Ectodermal cell (in vitro differentiated cells): ENCODE measurements around the gene TEAD1.

Source experiments
- H3K27ac ChIP-seq: 2 replicates; pipeline ENCODE4 v1.7.0; 2013; ENCODE audit warnings: mild to moderate bottlenecking, low read depth, low read length; ENCODE audit not compliant: insufficient read depth, poor library complexity, severe bottlenecking
- H3K27me3 ChIP-seq: 2 replicates; pipeline ENCODE4 v1.7.0; 2013; ENCODE audit warnings: mild to moderate bottlenecking, low read length; ENCODE audit not compliant: insufficient read depth, control insufficient read depth, poor library complexity, severe bottlenecking
- H3K36me3 ChIP-seq: one replicate; pipeline ENCODE4 v1.7.0; 2013; ENCODE audit warnings: low read length; ENCODE audit not compliant: control insufficient read depth, insufficient read depth
- H3K4me1 ChIP-seq: one replicate; pipeline ENCODE4 v1.7.0; 2013; ENCODE audit warnings: low read length; ENCODE audit not compliant: control insufficient read depth, insufficient read depth
- H3K4me3 ChIP-seq: 2 replicates; pipeline ENCODE4 v1.7.0; 2013; ENCODE audit warnings: low read depth, low read length, control low read depth; ENCODE audit not compliant: insufficient read depth
- H3K9me3 ChIP-seq: 2 replicates; pipeline ENCODE4 v1.7.0; 2013; ENCODE audit warnings: mild to moderate bottlenecking, low read length, moderate library complexity; ENCODE audit not compliant: control insufficient read depth
- WGBS, 2 experiments: methylation state at CpG; one replicate each; pipeline ENCODE4 v1.1.7; 2013; ENCODE audit warnings: missing lambda C conversion rate in 2 of 2; 5-methylcytosine and 5-hydroxymethylcytosine counted together

The TEAD1 gene

DNA sequence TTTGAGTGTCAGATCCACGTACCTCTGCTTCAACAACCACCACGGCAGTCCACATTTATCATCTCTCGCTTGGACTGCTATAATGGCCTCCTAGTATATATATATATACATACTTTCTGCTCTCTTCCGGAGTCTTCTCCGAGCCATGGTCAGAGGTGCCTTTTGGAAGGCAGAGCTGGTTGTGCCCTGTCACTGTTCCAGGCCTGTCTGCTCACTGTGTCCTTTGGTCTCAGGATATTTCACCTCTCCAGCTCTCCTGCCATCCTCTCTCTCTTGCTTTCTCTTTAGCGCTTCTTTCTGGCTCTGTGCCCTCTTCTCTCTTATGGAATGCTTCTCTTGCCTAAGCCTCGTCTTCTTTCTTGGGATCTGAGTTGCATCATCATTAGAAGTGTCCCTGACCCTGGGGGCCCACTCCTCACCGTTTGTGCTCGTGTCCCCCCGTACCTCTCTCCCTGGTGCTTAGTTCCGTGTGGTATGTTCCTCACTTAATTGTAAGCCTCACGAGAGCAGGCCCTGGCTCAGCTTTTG is 248.8 kb downstream of the TEAD1 start:
- no peaks in the 10 kb centered on the region for H3K9me3 ChIP-seq
- no peak overlapping the region for H3K4me3 ChIP-seq
- H3K27ac ChIP-seq, result no peak overlapping the region
- no peaks in the 10 kb centered on the region for H3K27me3 ChIP-seq
- peaks cover 3% of the 10 kb centered on the region for H3K36me3 ChIP-seq
- no peaks in the 10 kb centered on the region for H3K4me1 ChIP-seq
- WGBS, 2 experiments, result 95% methylated on average over 12 of the region's 12 CpGs

DNA sequence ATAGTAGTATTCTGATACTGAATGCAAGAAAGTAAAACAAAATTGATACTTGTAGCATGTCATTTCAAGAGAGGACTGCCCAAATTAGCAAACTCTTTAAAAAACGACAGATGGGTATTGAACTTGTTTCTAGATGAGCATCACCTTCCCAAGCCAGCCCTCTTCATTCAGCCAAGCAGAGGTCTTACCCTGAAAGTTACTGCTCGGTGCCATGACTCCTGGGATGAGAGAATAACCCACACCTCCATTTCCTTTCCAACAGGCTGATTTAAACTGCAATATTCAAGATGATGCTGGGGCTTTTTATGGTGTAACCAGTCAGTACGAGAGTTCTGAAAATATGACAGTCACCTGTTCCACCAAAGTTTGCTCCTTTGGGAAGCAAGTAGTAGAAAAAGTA is 250.4 kb downstream of the TEAD1 start:
- Histone ChIP-seq H3K4me1 (no peaks in the 10 kb centered on the region), H3K36me3 (peaks cover 3% of the 10 kb centered on the region), H3K4me3 (no peak overlapping the region), H3K27ac (no peak overlapping the region), H3K27me3 (no peaks in the 10 kb centered on the region), H3K9me3 (no peaks in the 10 kb centered on the region)
- WGBS, 2 experiments, result 95 to 98% methylated on average over 3 of the region's 3 CpGs

GRCh38 chr11:12925520-12925919 is 251.3 kb downstream of the TEAD1 start:
- peaks cover 9% of the 10 kb centered on the region for H3K36me3 ChIP-seq
- H3K4me1 ChIP-seq, result no peaks in the 10 kb centered on the region
- WGBS, 2 experiments, result 47 to 59% methylated on average over 2 to 3 of the region's 4 CpGs

GRCh38 chr11:12927221-12927620 is 253.0 kb downstream of the TEAD1 start:
- peaks cover 19% of the 10 kb centered on the region for H3K36me3 ChIP-seq
- 89 to 94% methylated on average over 1 to 2 of the region's 3 CpGs for WGBS, 2 experiments
- no peaks in the 10 kb centered on the region for H3K9me3 ChIP-seq
- H3K4me1 ChIP-seq, result no peaks in the 10 kb centered on the region
- H3K4me3 ChIP-seq, result no peak overlapping the region
- H3K27me3 ChIP-seq, result no peaks in the 10 kb centered on the region
- no peak overlapping the region for H3K27ac ChIP-seq

More at GRCh38 chr11:12925520-12925919, 251.3 kb downstream of the TEAD1 start:
- Histone ChIP-seq H3K27me3 (no peaks in the 10 kb centered on the region), H3K27ac (no peak overlapping the region), H3K4me3 (no peak overlapping the region), H3K9me3 (no peaks in the 10 kb centered on the region)

- no peak overlapping the region for H3K27ac ChIP-seq
- H3K4me3 ChIP-seq, result no peak overlapping the region
- peaks cover 21% of the 10 kb centered on the region for H3K36me3 ChIP-seq
- 90 to 95% methylated on average over 2 of the region's 2 CpGs for WGBS, 2 experiments
- H3K9me3 ChIP-seq, result no peaks in the 10 kb centered on the region
- no peaks in the 10 kb centered on the region for H3K27me3 ChIP-seq
- no peaks in the 10 kb centered on the region for H3K4me1 ChIP-seq
These were observed 253.7 kb downstream of the TEAD1 start for GRCh38 chr11:12927886-12928285.

- Histone ChIP-seq H3K36me3 (peaks cover 18% of the 10 kb centered on the region), H3K27ac (no peak overlapping the region), H3K4me3 (no peak overlapping the region), H3K27me3 (no peaks in the 10 kb centered on the region), H3K9me3 (no peaks in the 10 kb centered on the region), H3K4me1 (no peaks in the 10 kb centered on the region)
These were observed 256.6 kb downstream of the TEAD1 start for GRCh38 chr11:12930850-12931249.

DNA sequence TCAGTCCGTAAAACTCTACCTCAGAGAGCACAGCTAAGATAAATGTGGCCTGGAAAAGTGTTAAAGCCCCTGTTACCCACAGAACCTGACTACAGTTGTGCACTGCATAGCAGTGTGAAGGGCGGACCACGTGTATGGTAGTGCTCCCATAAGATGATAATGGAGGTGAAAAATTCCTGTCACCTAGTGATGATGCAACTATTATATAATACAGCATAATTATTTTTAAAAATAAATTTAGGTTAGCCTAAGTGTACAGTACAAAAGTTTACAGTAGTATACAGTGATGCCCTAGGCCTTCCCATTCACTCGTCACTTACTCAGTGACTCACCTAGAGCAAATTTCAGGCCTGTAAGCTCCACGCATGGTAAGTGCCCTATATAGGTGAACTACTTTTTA is 258.3 kb downstream of the TEAD1 start:
- 94 to 100% methylated on average over 4 of the region's 5 CpGs for WGBS, 2 experiments
- Histone ChIP-seq H3K36me3 (peaks cover 23% of the 10 kb centered on the region), H3K4me3 (no peak overlapping the region), H3K27ac (no peak overlapping the region), H3K27me3 (no peaks in the 10 kb centered on the region), H3K4me1 (no peaks in the 10 kb centered on the region), H3K9me3 (no peaks in the 10 kb centered on the region)

GRCh38 chr11:12936200-12936599 is 262.0 kb downstream of the TEAD1 start:
- H3K9me3 ChIP-seq, result no peaks in the 10 kb centered on the region
- WGBS, 2 experiments, result 88 to 98% methylated on average over 1 to 2 of the region's 2 CpGs
- no peaks in the 10 kb centered on the region for H3K4me1 ChIP-seq
- H3K27ac ChIP-seq, result no peak overlapping the region
- no peak overlapping the region for H3K4me3 ChIP-seq
- H3K27me3 ChIP-seq, result no peaks in the 10 kb centered on the region
- H3K36me3 ChIP-seq, result peaks cover 28% of the 10 kb centered on the region

DNA sequence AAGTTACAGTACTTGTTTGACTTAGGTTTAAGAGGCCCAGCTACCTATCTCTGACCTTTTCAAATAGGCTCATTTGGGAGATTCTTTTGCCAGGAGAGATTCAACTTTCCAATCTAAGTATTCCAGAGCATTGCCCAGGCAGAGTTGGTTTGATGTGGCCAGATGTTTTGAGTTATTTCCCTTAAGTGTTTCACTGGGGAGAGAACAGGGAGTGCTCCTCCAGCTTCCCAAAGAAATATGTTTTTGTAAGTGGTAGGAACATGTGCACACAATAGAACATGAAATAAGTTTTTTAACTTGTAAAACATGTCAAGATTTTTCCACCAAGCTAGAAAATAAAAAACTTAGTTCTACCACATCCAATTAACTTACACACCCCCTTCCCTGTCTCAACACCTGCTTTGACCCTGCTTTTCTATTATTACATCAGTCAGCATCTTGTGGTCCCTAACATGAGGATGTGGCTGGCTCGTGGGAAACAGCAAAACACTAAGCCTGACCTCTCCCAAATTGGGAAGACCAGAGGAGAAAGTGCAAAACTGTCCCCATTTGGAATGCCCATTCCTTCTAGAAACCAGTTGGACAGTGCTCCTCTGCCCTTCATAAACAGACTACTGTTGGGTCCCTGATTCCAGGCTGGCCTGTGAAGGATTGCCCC is 264.5 kb downstream of the TEAD1 start:
- WGBS, 2 experiments, result 92 to 94% methylated on average over 1 of the region's 1 CpG
- no peak overlapping the region for H3K27ac ChIP-seq
- H3K27me3 ChIP-seq, result no peaks in the 10 kb centered on the region
- H3K4me3 ChIP-seq, result no peak overlapping the region
- peaks cover 18% of the 10 kb centered on the region for H3K36me3 ChIP-seq
- H3K9me3 ChIP-seq, result no peaks in the 10 kb centered on the region
- no peaks in the 10 kb centered on the region for H3K4me1 ChIP-seq

DNA sequence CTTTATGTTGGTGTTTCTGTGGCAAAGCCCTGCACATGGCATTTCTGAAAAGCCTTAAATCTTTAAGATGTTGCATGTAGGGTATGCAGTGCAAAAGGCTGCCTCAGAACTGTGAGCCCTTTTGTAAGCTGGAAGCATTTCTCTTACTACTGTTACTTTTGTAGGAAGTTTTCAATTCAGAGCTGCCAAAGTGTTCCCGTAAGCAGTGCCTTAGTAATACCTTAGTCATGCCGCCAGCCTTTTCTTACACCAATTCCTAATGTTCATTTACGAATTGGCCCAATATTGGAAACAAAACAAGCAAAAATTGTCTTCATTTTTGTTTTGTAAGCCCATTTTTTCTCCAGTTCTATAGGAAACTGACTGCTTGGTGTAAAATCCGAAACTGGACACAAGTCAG is 267.4 kb downstream of the TEAD1 start:
- 91 to 92% methylated on average over 4 of the region's 4 CpGs for WGBS, 2 experiments
- Histone ChIP-seq H3K4me3 (no peak overlapping the region), H3K36me3 (peaks cover 18% of the 10 kb centered on the region), H3K27ac (no peak overlapping the region), H3K4me1 (no peaks in the 10 kb centered on the region), H3K9me3 (no peaks in the 10 kb centered on the region), H3K27me3 (no peaks in the 10 kb centered on the region)
